ENCODE data around the gene HS6ST3. TPM values are rescaled to one million over a fixed set of nuclear protein-coding genes. Genes with fewer than 3 reads are reported as not detected.

The HS6ST3 gene
- total RNA-seq, 4 donors from 2014 or later: 0.16 to 0.27 TPM; not detected in 2

DNA sequence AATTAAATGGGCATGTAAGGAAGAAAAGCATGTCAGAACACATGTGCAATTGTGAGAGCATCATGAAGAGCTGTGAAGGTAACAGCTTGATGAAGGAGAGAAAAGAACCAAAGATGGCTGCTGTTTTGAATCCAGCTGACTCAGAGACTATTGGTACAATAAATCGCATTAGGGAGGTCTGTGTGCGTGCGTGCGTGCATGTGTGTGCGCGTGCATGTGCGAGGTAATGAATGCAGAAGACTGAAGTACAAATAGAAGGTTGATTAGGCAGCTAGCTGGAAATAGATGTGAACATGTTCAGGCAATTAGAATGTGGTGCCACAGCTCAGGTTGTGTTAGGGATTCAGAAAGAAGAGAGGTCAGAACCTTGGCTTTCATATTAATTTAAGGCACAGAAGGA, 463.9 kb downstream of the HS6ST3 start:
- H3K27ac ChIP-seq: no peak overlapping the region
- H3K27me3 ChIP-seq: no peaks in the 10 kb centered on the region
- H3K4me1 ChIP-seq: no peaks in the 10 kb centered on the region
- intact Hi-C loops (cut with DNase I; ENCODE audit: low total_unique reads) (no loop called here), in situ Hi-C loops (cut with MboI; ENCODE audit: low pct_ligation_motif_present in 1 of 4, low pct_unique_long_range_greater_than_20kb in 1 of 4, low sequenced_read_pairs in 3 of 4) (no loop called here)
- TF ChIP-seq EP300 (IDR thresholded peaks at IDR 0.05; ENCODE audit: low read depth) (no peak), POLR2AphosphoS5 (IDR thresholded peaks at IDR 0.05) (no peak), POLR2A (IDR thresholded peaks at IDR 0.05) (no peak)
- TF ChIP-seq, protein P1, sequence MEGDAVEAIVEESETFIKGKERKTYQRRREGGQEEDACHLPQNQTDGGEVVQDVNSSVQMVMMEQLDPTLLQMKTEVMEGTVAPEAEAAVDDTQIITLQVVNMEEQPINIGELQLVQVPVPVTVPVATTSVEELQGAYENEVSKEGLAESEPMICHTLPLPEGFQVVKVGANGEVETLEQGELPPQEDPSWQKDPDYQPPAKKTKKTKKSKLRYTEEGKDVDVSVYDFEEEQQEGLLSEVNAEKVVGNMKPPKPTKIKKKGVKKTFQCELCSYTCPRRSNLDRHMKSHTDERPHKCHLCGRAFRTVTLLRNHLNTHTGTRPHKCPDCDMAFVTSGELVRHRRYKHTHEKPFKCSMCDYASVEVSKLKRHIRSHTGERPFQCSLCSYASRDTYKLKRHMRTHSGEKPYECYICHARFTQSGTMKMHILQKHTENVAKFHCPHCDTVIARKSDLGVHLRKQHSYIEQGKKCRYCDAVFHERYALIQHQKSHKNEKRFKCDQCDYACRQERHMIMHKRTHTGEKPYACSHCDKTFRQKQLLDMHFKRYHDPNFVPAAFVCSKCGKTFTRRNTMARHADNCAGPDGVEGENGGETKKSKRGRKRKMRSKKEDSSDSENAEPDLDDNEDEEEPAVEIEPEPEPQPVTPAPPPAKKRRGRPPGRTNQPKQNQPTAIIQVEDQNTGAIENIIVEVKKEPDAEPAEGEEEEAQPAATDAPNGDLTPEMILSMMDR (IDR thresholded peaks at IDR 0.05): no peak
- no peak for DNase-seq
- H3K4me3 ChIP-seq: no peak overlapping the region
- H3K36me3 ChIP-seq: no peaks in the 10 kb centered on the region
- no peaks in the 10 kb centered on the region for H3K9me3 ChIP-seq
- WGBS, 2 donors (ENCODE audit: low coverage in 1 of 2): 90 to 93% methylated on average over 7 of the region's 7 CpGs

DNA sequence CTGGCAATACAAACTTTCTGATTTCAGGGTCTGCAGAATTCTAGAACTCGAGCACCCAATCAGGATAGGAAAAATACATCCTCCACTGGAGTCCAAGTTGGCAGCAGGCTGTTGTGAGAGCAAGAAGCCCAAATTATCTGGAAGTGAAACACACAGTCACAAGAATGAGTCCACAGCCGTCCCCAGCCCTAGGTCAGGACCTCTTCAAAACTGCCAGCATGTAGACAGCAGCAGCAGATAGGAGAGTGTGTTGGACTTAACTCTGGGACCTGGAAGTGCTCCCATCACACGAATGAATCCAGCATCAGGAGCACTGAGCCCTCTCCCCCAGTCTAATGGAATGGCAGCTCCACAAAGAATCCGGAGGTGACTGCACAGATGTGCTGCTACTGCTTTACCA, 483.7 kb downstream of the HS6ST3 start:
- no peak overlapping the region for H3K27ac ChIP-seq
- in situ Hi-C loops (cut with MboI; ENCODE audit: low pct_ligation_motif_present in 1 of 4, low pct_unique_long_range_greater_than_20kb in 1 of 4, low sequenced_read_pairs in 3 of 4) (no loop called here), intact Hi-C loops (cut with DNase I; ENCODE audit: low total_unique reads) (no loop called here)
- H3K36me3 ChIP-seq: no peaks in the 10 kb centered on the region
- no peaks in the 10 kb centered on the region for H3K27me3 ChIP-seq
- no peak for TF ChIP-seq EP300 (IDR thresholded peaks at IDR 0.05; ENCODE audit: low read depth)
- TF ChIP-seq POLR2A (IDR thresholded peaks at IDR 0.05): no peak
- TF ChIP-seq, protein P1 (IDR thresholded peaks at IDR 0.05): no peak
- no peak for TF ChIP-seq POLR2AphosphoS5 (IDR thresholded peaks at IDR 0.05)
- H3K9me3 ChIP-seq: no peaks in the 10 kb centered on the region
- DNase-seq: no peak
- 43 to 77% methylated on average over 1 to 4 of the region's 4 CpGs for WGBS, 2 donors (ENCODE audit: low coverage in 1 of 2)
- H3K4me3 ChIP-seq: no peak overlapping the region
- H3K4me1 ChIP-seq: no peaks in the 10 kb centered on the region

DNA sequence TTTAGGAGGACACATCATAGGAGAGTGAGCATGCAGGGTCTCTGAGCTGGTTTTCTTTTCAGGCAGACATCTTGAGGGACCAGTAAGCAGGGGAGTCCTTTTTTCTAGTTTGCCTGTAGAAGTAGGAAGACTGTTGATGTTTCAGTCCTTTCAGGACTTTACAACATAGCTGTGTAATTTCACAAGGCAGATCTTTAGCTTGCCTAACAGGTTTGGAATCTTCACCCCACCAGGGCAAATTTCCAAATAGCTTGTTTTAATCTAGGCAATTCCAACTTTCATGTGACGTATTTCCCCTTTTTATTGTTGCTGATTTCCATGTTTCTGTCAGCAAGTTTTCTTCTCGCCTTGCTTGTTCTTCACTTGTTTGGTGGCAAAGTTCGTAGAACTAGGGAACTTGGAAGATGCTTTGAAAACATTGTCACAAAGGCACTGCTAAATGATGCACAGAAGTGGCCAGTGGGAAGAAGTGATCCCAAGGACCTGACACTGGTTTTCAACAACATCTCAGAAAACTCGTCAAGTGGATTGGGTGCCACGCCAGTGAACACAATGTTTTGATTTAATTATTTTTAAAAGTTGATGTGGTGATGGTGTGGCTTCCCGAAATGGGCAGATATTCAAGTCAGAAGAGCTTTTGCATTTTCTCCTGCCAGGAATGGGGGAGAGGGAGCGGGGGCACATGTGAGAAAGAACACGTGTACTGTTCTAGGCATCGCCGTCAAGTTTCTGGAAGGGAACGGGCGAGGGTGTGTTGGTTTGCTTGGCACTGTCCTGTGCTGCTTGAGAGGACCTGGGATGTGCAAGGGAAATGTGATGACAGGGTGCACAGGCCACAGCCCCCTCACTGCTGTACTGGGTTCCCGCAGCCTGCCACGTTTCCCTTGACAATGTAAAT, 485.8 kb downstream of the HS6ST3 start:
- Histone ChIP-seq H3K27ac (no peak overlapping the region), H3K4me3 (no peak overlapping the region), H3K27me3 (no peaks in the 10 kb centered on the region), H3K4me1 (no peaks in the 10 kb centered on the region), H3K36me3 (no peaks in the 10 kb centered on the region), H3K9me3 (no peaks in the 10 kb centered on the region)
- no peak for DNase-seq
- intact Hi-C loops (cut with DNase I; ENCODE audit: low total_unique reads) (no loop called here), in situ Hi-C loops (cut with MboI; ENCODE audit: low pct_ligation_motif_present in 1 of 4, low pct_unique_long_range_greater_than_20kb in 1 of 4, low sequenced_read_pairs in 3 of 4) (no loop called here)
- 79 to 81% methylated on average over 9 to 14 of the region's 14 CpGs for WGBS, 2 donors (ENCODE audit: low coverage in 1 of 2)
- TF ChIP-seq, protein P1 (IDR thresholded peaks at IDR 0.05): no peak
- no peak for TF ChIP-seq POLR2AphosphoS5 (IDR thresholded peaks at IDR 0.05)
- TF ChIP-seq EP300 (IDR thresholded peaks at IDR 0.05; ENCODE audit: low read depth): no peak
- no peak for TF ChIP-seq POLR2A (IDR thresholded peaks at IDR 0.05)

DNA sequence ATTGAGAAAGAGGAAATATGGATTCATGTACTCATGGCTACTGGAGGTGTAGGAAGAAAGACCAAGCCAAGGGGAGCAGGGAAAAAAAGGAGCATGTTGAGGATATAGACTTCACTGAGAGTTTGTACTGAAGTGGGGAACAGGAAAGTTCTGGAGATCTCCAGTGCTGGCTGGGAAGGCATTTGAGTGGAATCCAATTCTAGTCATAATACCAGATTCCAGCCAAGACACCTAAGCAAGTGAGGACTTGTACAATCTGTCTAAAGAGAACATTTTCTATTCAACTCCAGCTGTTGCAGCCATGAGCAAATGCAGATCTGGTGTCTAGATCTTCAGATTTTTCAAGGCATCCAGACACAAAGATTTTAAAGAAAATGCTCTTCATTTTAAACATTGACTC, 491.8 kb downstream of the HS6ST3 start:
- Histone ChIP-seq H3K27me3 (no peaks in the 10 kb centered on the region), H3K4me3 (no peak overlapping the region), H3K36me3 (no peaks in the 10 kb centered on the region), H3K4me1 (no peaks in the 10 kb centered on the region), H3K9me3 (no peaks in the 10 kb centered on the region), H3K27ac (no peak overlapping the region)
- no peak for TF ChIP-seq EP300 (IDR thresholded peaks at IDR 0.05; ENCODE audit: low read depth)
- TF ChIP-seq POLR2A (IDR thresholded peaks at IDR 0.05): no peak
- TF ChIP-seq, protein P1 (IDR thresholded peaks at IDR 0.05): no peak
- TF ChIP-seq POLR2AphosphoS5 (IDR thresholded peaks at IDR 0.05): no peak
- in situ Hi-C loops (cut with MboI; ENCODE audit: low pct_ligation_motif_present in 1 of 4, low pct_unique_long_range_greater_than_20kb in 1 of 4, low sequenced_read_pairs in 3 of 4) (no loop called here), intact Hi-C loops (cut with DNase I; ENCODE audit: low total_unique reads) (no loop called here)
- no peak for DNase-seq

All from transverse colon (tissue), 4 donors.